Measurements from ENCODE around the gene LRRC8C.

LRRC8C gene

GRCh38 chr1:89710498-89711139 lies 77.7 kb downstream of the LRRC8C start:
- H3K9me3 ChIP-seq (ENCODE audit: insufficient read depth, low read length, severe bottlenecking) = no peaks in the 10 kb centered on the region
- peaks cover 25% of the 10 kb centered on the region for H3K36me3 ChIP-seq (ENCODE audit: insufficient read depth, low read length)
- H3K9ac ChIP-seq (ENCODE audit: low read depth, low read length) = no peak overlapping the region
- no peak overlapping the region for H2AFZ ChIP-seq (ENCODE audit: low read depth, low read length)
- H4K20me1 ChIP-seq (ENCODE audit: insufficient read depth, low read length) = no peaks in the 10 kb centered on the region
- no peak overlapping the region for H3K4me3 ChIP-seq (ENCODE audit: low read depth in 1 of 2, low read length in 2 of 2)
- DNase-seq = no peak
- no peaks in the 10 kb centered on the region for H3K27me3 ChIP-seq (ENCODE audit: insufficient read depth, low read length, poor library complexity)
- TF ChIP-seq EZH2 (IDR thresholded peaks at IDR 0.05; ENCODE audit: borderline replicate concordance, low read depth, low read length, severe bottlenecking) = no peak
- no peak for TF ChIP-seq CTCF (IDR thresholded peaks at IDR 0.05; ENCODE audit: borderline replicate concordance, extremely low read depth, low read length, poor library complexity, severe bottlenecking)
- ATAC-seq (ENCODE audit: insufficient read depth, low read depth) = no peak
- H3K27ac ChIP-seq (ENCODE audit: low read length) = no peak overlapping the region
- H3K4me1 ChIP-seq (ENCODE audit: insufficient read depth, low read length) = no peaks in the 10 kb centered on the region
- no peaks in the 10 kb centered on the region for H3K79me2 ChIP-seq (ENCODE audit: insufficient read depth, low read length)
- H3K4me2 ChIP-seq (ENCODE audit: insufficient read depth, low read length) = no peak overlapping the region

DNA sequence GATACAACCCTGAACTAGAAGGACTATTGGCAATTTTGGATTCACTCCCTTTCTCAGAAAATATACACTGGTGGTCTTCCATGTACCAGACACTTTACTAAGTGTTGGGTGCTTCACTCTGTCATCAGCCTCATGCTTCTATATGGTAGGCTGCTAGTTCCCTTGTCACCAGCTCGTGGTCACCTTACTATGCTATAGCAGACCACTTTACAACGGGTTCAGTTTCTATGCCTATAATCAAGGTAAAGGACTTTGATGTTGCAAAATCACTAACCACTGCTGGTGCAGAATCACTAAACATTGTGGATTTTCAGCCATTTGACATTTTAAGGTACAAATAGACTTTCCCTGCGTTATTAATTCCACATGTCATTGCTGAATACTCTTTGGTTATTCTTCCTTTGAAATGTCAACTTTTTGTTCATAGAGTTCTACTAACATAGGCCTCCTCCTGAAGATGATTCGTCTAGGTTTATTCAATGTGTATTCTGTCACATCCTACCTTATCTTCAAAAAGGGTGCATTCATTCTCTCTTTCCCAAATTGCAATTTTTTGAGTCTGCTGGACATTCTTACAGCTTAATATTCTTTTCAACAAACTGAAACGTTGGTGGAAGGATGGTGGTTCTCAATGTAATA lies 78.3 kb downstream of the LRRC8C start:
- Histone ChIP-seq H2AFZ (ENCODE audit: low read depth, low read length) (no peak overlapping the region), H3K4me1 (ENCODE audit: insufficient read depth, low read length) (no peaks in the 10 kb centered on the region), H3K27me3 (ENCODE audit: insufficient read depth, low read length, poor library complexity) (no peaks in the 10 kb centered on the region), H3K4me2 (ENCODE audit: insufficient read depth, low read length) (no peak overlapping the region), H3K36me3 (ENCODE audit: insufficient read depth, low read length) (peaks cover 25% of the 10 kb centered on the region), H3K9ac (ENCODE audit: low read depth, low read length) (no peak overlapping the region), H3K27ac (ENCODE audit: low read length) (no peak overlapping the region), H3K79me2 (ENCODE audit: insufficient read depth, low read length) (no peaks in the 10 kb centered on the region), H3K4me3 (ENCODE audit: low read depth in 1 of 2, low read length in 2 of 2) (no peak overlapping the region), H3K9me3 (ENCODE audit: insufficient read depth, low read length, severe bottlenecking) (no peaks in the 10 kb centered on the region), H4K20me1 (ENCODE audit: insufficient read depth, low read length) (no peaks in the 10 kb centered on the region)
- DNase-seq (no peak), ATAC-seq (ENCODE audit: insufficient read depth, low read depth) (no peak)
- TF ChIP-seq CTCF (IDR thresholded peaks at IDR 0.05; ENCODE audit: borderline replicate concordance, extremely low read depth, low read length, poor library complexity, severe bottlenecking) = no peak
- TF ChIP-seq EZH2 (IDR thresholded peaks at IDR 0.05; ENCODE audit: borderline replicate concordance, low read depth, low read length, severe bottlenecking) = no peak

DNA sequence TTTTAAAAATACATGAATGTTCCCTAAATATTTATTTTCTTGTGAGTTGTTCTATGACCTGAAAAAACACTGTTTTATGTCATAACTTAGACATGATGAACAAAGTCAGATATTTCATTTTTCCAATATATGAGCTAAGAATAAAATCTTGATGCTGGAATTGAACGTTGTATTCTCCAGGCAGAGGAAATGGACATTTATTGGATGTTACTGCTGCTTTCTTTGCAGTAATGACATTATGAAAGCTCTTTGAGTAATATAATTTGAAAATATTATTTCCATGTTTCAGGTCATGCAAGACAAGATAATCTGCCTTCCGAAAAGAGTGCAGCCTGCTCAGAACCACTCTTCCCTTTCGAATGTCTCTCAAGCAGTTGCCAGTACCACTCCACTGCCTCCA lies 79.5 kb downstream of the LRRC8C start:
- Histone ChIP-seq H3K36me3 (ENCODE audit: insufficient read depth, low read length) (peaks cover 25% of the 10 kb centered on the region), H2AFZ (ENCODE audit: low read depth, low read length) (no peak overlapping the region), H3K9me3 (ENCODE audit: insufficient read depth, low read length, severe bottlenecking) (no peaks in the 10 kb centered on the region), H3K4me1 (ENCODE audit: insufficient read depth, low read length) (no peaks in the 10 kb centered on the region), H3K79me2 (ENCODE audit: insufficient read depth, low read length) (no peaks in the 10 kb centered on the region), H3K4me3 (ENCODE audit: low read depth in 1 of 2, low read length in 2 of 2) (no peak overlapping the region), H3K27ac (ENCODE audit: low read length) (no peak overlapping the region), H3K27me3 (ENCODE audit: insufficient read depth, low read length, poor library complexity) (no peaks in the 10 kb centered on the region), H3K4me2 (ENCODE audit: insufficient read depth, low read length) (no peak overlapping the region), H4K20me1 (ENCODE audit: insufficient read depth, low read length) (no peaks in the 10 kb centered on the region), H3K9ac (ENCODE audit: low read depth, low read length) (no peak overlapping the region)
- ATAC-seq (ENCODE audit: insufficient read depth, low read depth) (no peak), DNase-seq (no peak)
- TF ChIP-seq CTCF (IDR thresholded peaks at IDR 0.05; ENCODE audit: borderline replicate concordance, extremely low read depth, low read length, poor library complexity, severe bottlenecking) (no peak), EZH2 (IDR thresholded peaks at IDR 0.05; ENCODE audit: borderline replicate concordance, low read depth, low read length, severe bottlenecking) (no peak)
